Stimulated activated naive CD8-positive, alpha-beta T cell treated with anti-CD3 and anti-CD28 coated beads, Interleukin-15, amount 100 ng/mL, for 72 hours (primary cell): ENCODE measurements around the gene GRIP1.
A peak's percentile ranks its signal among the peaks of the same experiment; 100 is the strongest.

Experiments used
- ATAC-seq: fragments of 150-1000 bp; cut with Tn5 transposase; 2 replicates; pipeline ENCODE4 v1.10.0; 2021; ENCODE audit warnings: mild to moderate bottlenecking, moderate library complexity
- DNase-seq, 2 donors: peaks; one replicate each; pipeline ENCODE4 v3.0.0; 2021 to 2022
- H3K27ac Mint-ChIP-seq, 2 donors: one replicate each; pipeline ENCODE4 v1.8.0; 2022; ENCODE audit warnings: mild to moderate bottlenecking in 2 of 2, mixed read lengths in 2 of 2, moderate library complexity in 2 of 2
- H3K27me3 Mint-ChIP-seq: one replicate; pipeline ENCODE4 v1.8.0; 2022; ENCODE audit warnings: mixed read lengths
- H3K4me1 Mint-ChIP-seq: one replicate; pipeline ENCODE4 v1.8.0; 2022; ENCODE audit warnings: mild to moderate bottlenecking, mixed read lengths
- H3K4me3 Mint-ChIP-seq, 2 donors: one replicate each; pipeline ENCODE4 v1.8.0; 2022; ENCODE audit warnings: mild to moderate bottlenecking in 2 of 2, mixed read lengths in 2 of 2, moderate library complexity in 1 of 2
- H3K9me3 Mint-ChIP-seq, 2 donors: one replicate each; pipeline ENCODE4 v1.8.0; 2022; ENCODE audit warnings: mixed read lengths in 2 of 2

Gene GRIP1

GRCh38 chr12:66678338-66679275 is at the start of gene GRIP1:
TSS of gene GRIP1 (minus strand) at chr12:66679076. CDS start at chr12:66678904, 172 bp downstream.
- Mint-ChIP-seq H3K4me3 (no peak within 1 kb of the TSS), H3K4me1 (no peaks in the 10 kb centered on the region), H3K27ac (no peak within 1 kb of the TSS), H3K9me3 (no peaks in the 10 kb centered on the region), H3K27me3 (peaks cover 25% of the 10 kb centered on the region)
- ATAC-seq (no peak), DNase-seq (no peak)

GRCh38 chr12:66726556-66726955 is 47.7 kb upstream of the GRIP1 start:
- H3K27ac Mint-ChIP-seq, result no peak overlapping the region
- H3K27me3 Mint-ChIP-seq, result no peaks in the 10 kb centered on the region
- H3K9me3 Mint-ChIP-seq, result no peaks in the 10 kb centered on the region
- no peak overlapping the region for H3K4me3 Mint-ChIP-seq
- no peak for DNase-seq
- ATAC-seq, result no peak
- H3K4me1 Mint-ChIP-seq, result no peaks in the 10 kb centered on the region

GRCh38 chr12:66725031-66725430 is 46.2 kb upstream of the GRIP1 start:
- DNase-seq (no peak), ATAC-seq (no peak)
- no peak overlapping the region for H3K4me3 Mint-ChIP-seq
- peak overlapping the region in 1 of 2 donors; percentile 61 for H3K27ac Mint-ChIP-seq
- H3K27me3 Mint-ChIP-seq, result no peaks in the 10 kb centered on the region
- H3K9me3 Mint-ChIP-seq, result no peaks in the 10 kb centered on the region
- no peaks in the 10 kb centered on the region for H3K4me1 Mint-ChIP-seq

GRCh38 chr12:66724616-66725015 is 45.7 kb upstream of the GRIP1 start:
- Mint-ChIP-seq H3K27me3 (no peaks in the 10 kb centered on the region), H3K4me3 (no peak overlapping the region), H3K4me1 (no peaks in the 10 kb centered on the region), H3K9me3 (no peaks in the 10 kb centered on the region), H3K27ac (no peak overlapping the region)
- DNase-seq (no peak), ATAC-seq (no peak)

- no peaks in the 10 kb centered on the region for H3K4me1 Mint-ChIP-seq
- DNase-seq (no peak), ATAC-seq (no peak)
- H3K27me3 Mint-ChIP-seq, result no peaks in the 10 kb centered on the region
- no peaks in the 10 kb centered on the region for H3K9me3 Mint-ChIP-seq
- no peak overlapping the region for H3K27ac Mint-ChIP-seq
- no peak overlapping the region for H3K4me3 Mint-ChIP-seq
Measured at GRCh38 chr12:66724026-66724425, 45.1 kb upstream of the GRIP1 start.

- DNase-seq (no peak), ATAC-seq (no peak)
- no peak overlapping the region for H3K4me3 Mint-ChIP-seq
- H3K9me3 Mint-ChIP-seq, result peaks cover 3 to 4% of the 10 kb centered on the region in 2 donors
- no peaks in the 10 kb centered on the region for H3K27me3 Mint-ChIP-seq
- peaks cover 17% of the 10 kb centered on the region for H3K4me1 Mint-ChIP-seq
- no peak overlapping the region for H3K27ac Mint-ChIP-seq
Measured at GRCh38 chr12:66719862-66720261, 41.0 kb upstream of the GRIP1 start.

GRCh38 chr12:66717036-66717673 is 38.3 kb upstream of the GRIP1 start:
- no peak for ATAC-seq
- DNase-seq, result no peak
- Mint-ChIP-seq H3K27ac (no peak overlapping the region), H3K27me3 (no peaks in the 10 kb centered on the region), H3K9me3 (peaks cover 6 to 8% of the 10 kb centered on the region in 2 donors), H3K4me3 (no peak overlapping the region), H3K4me1 (peaks cover 36% of the 10 kb centered on the region)

GRCh38 chr12:66716522-66716921 is 37.6 kb upstream of the GRIP1 start:
- Mint-ChIP-seq H3K4me3 (no peak overlapping the region), H3K9me3 (peaks cover 6 to 8% of the 10 kb centered on the region in 2 donors), H3K27ac (no peak overlapping the region), H3K4me1 (peaks cover 36% of the 10 kb centered on the region), H3K27me3 (no peaks in the 10 kb centered on the region)
- DNase-seq (no peak), ATAC-seq (no peak)

- DNase-seq (no peak), ATAC-seq (no peak)
- Mint-ChIP-seq H3K27ac (no peak overlapping the region), H3K9me3 (peaks cover 6 to 8% of the 10 kb centered on the region in 2 donors), H3K4me3 (peak overlapping the region; percentile 38 to 46), H3K4me1 (peaks cover 39% of the 10 kb centered on the region), H3K27me3 (no peaks in the 10 kb centered on the region)
Measured at GRCh38 chr12:66714709-66715108, 35.8 kb upstream of the GRIP1 start.

GRCh38 chr12:66713984-66714383 is 35.1 kb upstream of the GRIP1 start:
- Mint-ChIP-seq H3K4me3 (peak overlapping the region; percentile 29 to 46), H3K27ac (peak overlapping the region; percentile 22 to 63), H3K27me3 (no peaks in the 10 kb centered on the region), H3K9me3 (peaks cover 6 to 8% of the 10 kb centered on the region in 2 donors), H3K4me1 (peaks cover 46% of the 10 kb centered on the region)
- DNase-seq (no peak), ATAC-seq (no peak)

GRCh38 chr12:66709893-66710292 is 31.0 kb upstream of the GRIP1 start:
- Mint-ChIP-seq H3K27me3 (no peaks in the 10 kb centered on the region), H3K27ac (no peak overlapping the region), H3K4me3 (no peak overlapping the region), H3K4me1 (peaks cover 38% of the 10 kb centered on the region), H3K9me3 (peaks cover 4 to 13% of the 10 kb centered on the region in 2 donors)
- ATAC-seq (no peak), DNase-seq (no peak)

- Mint-ChIP-seq H3K27me3 (no peaks in the 10 kb centered on the region), H3K4me3 (peak overlapping the region; percentile 47 to 52), H3K4me1 (peaks cover 33% of the 10 kb centered on the region), H3K27ac (peak overlapping the region; percentile 10 to 89), H3K9me3 (peaks cover 0 to 8% of the 10 kb centered on the region in 2 donors)
- DNase-seq (no peak), ATAC-seq (no peak)
Measured at GRCh38 chr12:66709457-66709773, 30.5 kb upstream of the GRIP1 start.

- ATAC-seq (no peak), DNase-seq (no peak)
- Mint-ChIP-seq H3K4me3 (peak overlapping the region; percentile 47 to 52), H3K27me3 (no peaks in the 10 kb centered on the region), H3K4me1 (peaks cover 32% of the 10 kb centered on the region), H3K27ac (peak overlapping the region in 1 of 2 donors; percentile 89), H3K9me3 (peaks cover 0 to 8% of the 10 kb centered on the region in 2 donors)
Measured at GRCh38 chr12:66708704-66709456, 30.0 kb upstream of the GRIP1 start.

GRCh38 chr12:66707002-66707697 is 28.3 kb upstream of the GRIP1 start:
- no peak overlapping the region for H3K4me3 Mint-ChIP-seq
- ATAC-seq (no peak), DNase-seq (no peak)
- no peaks in the 10 kb centered on the region for H3K27me3 Mint-ChIP-seq
- H3K9me3 Mint-ChIP-seq, result peaks cover 0 to 8% of the 10 kb centered on the region in 2 donors
- peaks cover 18% of the 10 kb centered on the region for H3K4me1 Mint-ChIP-seq
- H3K27ac Mint-ChIP-seq, result no peak overlapping the region
